GM23338 (cell line): ENCODE measurements around the gene SORCS2. TPM values are rescaled to one million over a fixed set of nuclear protein-coding genes. Genes with fewer than 3 reads are reported as not detected.

Source experiments
- ATAC-seq: fragments of 200-7000 bp; cut with Tn5 transposase; 3 replicates; pipeline ENCODE4 v1.9.1; 2020
- DNase-seq: peaks from one replicate; pipeline ENCODE4 v3.0.0-alpha.2; 2015; ENCODE audit warnings: low spot score
- H2AFZ ChIP-seq: fragments of 200-600 bp; sonication (generic); 2 replicates; pipeline ENCODE4 v1.8.0; 2016; ENCODE audit warnings: antibody characterized with exemption, mild to moderate bottlenecking, moderate library complexity
- H3F3A ChIP-seq: fragments of 200-600 bp; sonication (generic); replicated peaks from 2 replicates; pipeline ENCODE4 v1.8.0; 2017; ENCODE audit warnings: antibody characterized with exemption, mixed run types, low read depth
- H3K27ac ChIP-seq: fragments of 200-600 bp; sonication (generic); 2 replicates; pipeline ENCODE4 v1.6.1; 2016; ENCODE audit warnings: low read depth
- H3K27me3 ChIP-seq: fragments of 200-600 bp; sonication (generic); 2 replicates; pipeline ENCODE4 v1.8.0; 2016; ENCODE audit warnings: mild to moderate bottlenecking, mixed run types, moderate library complexity; ENCODE audit not compliant: insufficient read depth
- H3K36me3 ChIP-seq: fragments of 200-600 bp; sonication (generic); 2 replicates; pipeline ENCODE4 v1.8.0; 2016; ENCODE audit warnings: mild to moderate bottlenecking; ENCODE audit not compliant: insufficient read depth
- H3K4me1 ChIP-seq: fragments of 200-600 bp; sonication (generic); 2 replicates; pipeline ENCODE4 v1.8.0; 2016; ENCODE audit warnings: mild to moderate bottlenecking, moderate library complexity; ENCODE audit not compliant: insufficient read depth
- H3K4me2 ChIP-seq: fragments of 200-600 bp; sonication (generic); 2 replicates; pipeline ENCODE4 v1.7.1; 2017; ENCODE audit warnings: mixed run types
- H3K4me3 ChIP-seq: fragments of 200-600 bp; sonication (generic); 2 replicates; pipeline ENCODE4 v1.6.1; 2016; ENCODE audit warnings: mixed run types
- H3K79me2 ChIP-seq: fragments of 200-600 bp; sonication (generic); replicated peaks from 2 replicates; pipeline ENCODE4 v1.8.0; 2017; ENCODE audit warnings: mild to moderate bottlenecking; ENCODE audit not compliant: insufficient read depth
- H3K9me2 ChIP-seq: fragments of 200-600 bp; sonication (generic); 2 replicates; pipeline ENCODE4 v1.8.0; 2017; ENCODE audit not compliant: insufficient read depth
- H4K20me1 ChIP-seq: fragments of 200-600 bp; sonication (generic); replicated peaks from 2 replicates; pipeline ENCODE4 v1.8.0; 2017; ENCODE audit warnings: mild to moderate bottlenecking; ENCODE audit not compliant: insufficient read depth
- H3K27ac Mint-ChIP-seq: 2 replicates; pipeline ENCODE4 v1.8.0; 2020; ENCODE audit warnings: inconsistent platforms, mild to moderate bottlenecking, moderate library complexity, mixed read lengths
- H3K27me3 Mint-ChIP-seq: 3 replicates; pipeline ENCODE4 v1.8.0; 2022; ENCODE audit warnings: low read depth, mild to moderate bottlenecking, moderate library complexity, mixed read lengths, inconsistent platforms; ENCODE audit not compliant: insufficient read depth, poor library complexity
- H3K36me3 Mint-ChIP-seq: 3 replicates; pipeline ENCODE4 v1.8.0; 2021; ENCODE audit warnings: low read depth, mild to moderate bottlenecking, inconsistent platforms, moderate library complexity, mixed read lengths
- H3K4me1 Mint-ChIP-seq: 3 replicates; pipeline ENCODE4 v1.8.0; 2020; ENCODE audit warnings: mild to moderate bottlenecking, inconsistent platforms, mixed read lengths
- H3K4me3 Mint-ChIP-seq: 3 replicates; pipeline ENCODE4 v1.8.0; 2021; ENCODE audit warnings: moderate library complexity, mild to moderate bottlenecking, inconsistent platforms, mixed read lengths
- H3K9me3 Mint-ChIP-seq: 3 replicates; pipeline ENCODE4 v1.8.0; 2020; ENCODE audit warnings: moderate library complexity, mild to moderate bottlenecking, inconsistent platforms, mixed read lengths
- CREB1 ChIP-seq: fragments of 250-450 bp; sonication (Bioruptor Pico); IDR thresholded peaks from 2 replicates; pipeline ENCODE4 v1.5.0; 2020; ENCODE audit warnings: low read depth, mild to moderate bottlenecking, moderate library complexity
- CTCF ChIP-seq, 2 experiments: fragments of 200-600 bp in 1 of 2; sonication (generic) in 1 of 2; conservative IDR thresholded peaks; 2 replicates each; pipeline versions ENCODE4 v1.5.1 to v1.6.1; 2016 to 2017; ENCODE audit warnings: antibody characterized with exemption in 2 of 2, low read depth in 2 of 2, mild to moderate bottlenecking in 2 of 2, moderate library complexity in 1 of 2
- EZH2 ChIP-seq: fragments of 200-600 bp; sonication (generic); IDR thresholded peaks from one replicate; pipeline ENCODE4 v1.8.0; 2017; ENCODE audit warnings: antibody characterized with exemption, mild to moderate bottlenecking, low read depth; ENCODE audit not compliant: unreplicated experiment
- EZH2phosphoT487 ChIP-seq: fragments of 200-600 bp; sonication (generic); IDR thresholded peaks from one replicate; pipeline ENCODE4 v1.8.1; 2018; ENCODE audit warnings: antibody characterized with exemption; ENCODE audit not compliant: unreplicated experiment
- JUNB ChIP-seq: IDR thresholded peaks from one replicate; pipeline ENCODE4 v1.6.1; 2016; ENCODE audit warnings: antibody characterized with exemption; ENCODE audit not compliant: unreplicated experiment
- POLR2AphosphoS5 ChIP-seq: IDR thresholded peaks from 2 replicates; pipeline ENCODE4 v1.6.1; 2016; ENCODE audit warnings: antibody characterized with exemption, low read depth
- ZNF331 ChIP-seq: fragments of 250-450 bp; sonication (Bioruptor Pico); IDR thresholded peaks from 2 replicates; pipeline ENCODE4 v1.5.0; 2020; ENCODE audit warnings: low read depth, mild to moderate bottlenecking, moderate library complexity
- polyA plus RNA-seq: library from polyadenylated mRNA; unstranded; fragments of >200 nt; fragmentation: Nextera tagmentation; extraction: Ambion mirVana; gene quantifications from 2 replicates; pipeline ENCODE4 v1.2.1, GENCODE V29; 2016
- total RNA-seq: library from RNA; depleted of rRNA; stranded (reverse); fragments of >200 nt; shearing (Covaris generic); gene quantifications from 2 replicates; pipeline ENCODE4 v1.2.3, GENCODE V29; 2014
- TF ChIP-seq, protein P1 (sequence below): IDR thresholded peaks from 2 replicates; pipeline ENCODE4 v1.6.1; 2016; ENCODE audit warnings: antibody characterized with exemption

Gene SORCS2
- total and polyA plus RNA-seq, 2 experiments from 2014 or later = 0.47 to 2.4 TPM

DNA sequence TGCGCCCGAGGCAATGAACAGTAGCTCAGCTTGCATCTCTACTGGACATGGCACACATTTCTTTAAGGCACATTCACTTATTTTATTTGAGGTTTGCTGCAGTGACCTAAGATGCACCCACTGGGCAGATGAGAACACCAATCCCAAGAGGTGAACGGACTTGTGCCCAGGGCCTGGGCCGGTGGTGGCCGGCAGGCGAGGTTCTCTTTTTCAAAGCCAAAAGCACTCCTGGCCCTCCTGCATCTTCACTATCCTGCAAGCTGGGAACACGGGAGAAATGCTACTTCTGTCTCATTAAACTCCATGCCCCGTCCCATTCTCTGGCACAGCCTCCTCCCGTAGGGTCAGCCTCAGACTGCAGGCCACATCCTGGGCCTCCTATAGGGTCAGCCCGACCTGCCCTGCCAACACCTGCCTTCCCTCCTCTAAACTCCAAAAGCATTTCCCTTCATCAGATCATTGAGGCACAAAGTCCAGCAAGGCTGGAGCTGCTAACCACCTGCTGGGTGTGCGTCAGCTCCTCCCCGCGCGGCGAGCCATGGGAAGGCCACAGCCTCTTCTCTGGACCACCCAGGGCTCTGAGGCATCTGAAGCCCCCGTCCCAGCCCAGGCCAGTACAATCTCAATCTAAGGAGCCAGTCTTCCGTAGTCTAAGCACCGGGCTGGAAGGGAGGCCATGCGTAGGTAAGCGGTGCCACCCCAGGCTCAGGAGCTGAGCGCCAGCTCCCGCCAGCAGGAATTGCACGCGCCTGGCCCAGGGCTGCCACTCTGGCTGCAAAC, 581.3 kb downstream of the SORCS2 start:
- TF ChIP-seq, protein P1, sequence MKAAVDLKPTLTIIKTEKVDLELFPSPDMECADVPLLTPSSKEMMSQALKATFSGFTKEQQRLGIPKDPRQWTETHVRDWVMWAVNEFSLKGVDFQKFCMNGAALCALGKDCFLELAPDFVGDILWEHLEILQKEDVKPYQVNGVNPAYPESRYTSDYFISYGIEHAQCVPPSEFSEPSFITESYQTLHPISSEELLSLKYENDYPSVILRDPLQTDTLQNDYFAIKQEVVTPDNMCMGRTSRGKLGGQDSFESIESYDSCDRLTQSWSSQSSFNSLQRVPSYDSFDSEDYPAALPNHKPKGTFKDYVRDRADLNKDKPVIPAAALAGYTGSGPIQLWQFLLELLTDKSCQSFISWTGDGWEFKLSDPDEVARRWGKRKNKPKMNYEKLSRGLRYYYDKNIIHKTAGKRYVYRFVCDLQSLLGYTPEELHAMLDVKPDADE = no peak
- TF ChIP-seq CREB1 (CRISPR knock-in tag) (no peak), EZH2phosphoT487 (no peak), CTCF (conservative IDR thresholded peaks at IDR 0.05; ENCODE audit: low read depth in 2 of 2) (no peak), POLR2AphosphoS5 (no peak)
- peaks cover 6% of the 10 kb centered on the region; the same call in 1 of the 2 replicates for H3K4me1 ChIP-seq
- H3F3A ChIP-seq = no peaks in the 10 kb centered on the region
- no peaks in the 10 kb centered on the region for H3K36me3 ChIP-seq
- Mint-ChIP-seq H3K9me3 (no peaks in the 10 kb centered on the region), H3K36me3 (peaks cover 21% of the 10 kb centered on the region), H3K27me3 (peaks cover 21% of the 10 kb centered on the region), H3K4me1 (peaks cover 44% of the 10 kb centered on the region), H3K4me3 (no peak overlapping the region), H3K27ac (no peak overlapping the region)
- ATAC-seq (no peak), DNase-seq (no peak)
- H3K27ac ChIP-seq = no peak overlapping the region
- H2AFZ ChIP-seq = no peak overlapping the region
- H4K20me1 ChIP-seq = no peaks in the 10 kb centered on the region
- no peak overlapping the region for H3K4me3 ChIP-seq
- H3K9me2 ChIP-seq = no peaks in the 10 kb centered on the region
- H3K27me3 ChIP-seq = no peaks in the 10 kb centered on the region
- no peaks in the 10 kb centered on the region for H3K79me2 ChIP-seq
- no peak overlapping the region for H3K4me2 ChIP-seq

DNA sequence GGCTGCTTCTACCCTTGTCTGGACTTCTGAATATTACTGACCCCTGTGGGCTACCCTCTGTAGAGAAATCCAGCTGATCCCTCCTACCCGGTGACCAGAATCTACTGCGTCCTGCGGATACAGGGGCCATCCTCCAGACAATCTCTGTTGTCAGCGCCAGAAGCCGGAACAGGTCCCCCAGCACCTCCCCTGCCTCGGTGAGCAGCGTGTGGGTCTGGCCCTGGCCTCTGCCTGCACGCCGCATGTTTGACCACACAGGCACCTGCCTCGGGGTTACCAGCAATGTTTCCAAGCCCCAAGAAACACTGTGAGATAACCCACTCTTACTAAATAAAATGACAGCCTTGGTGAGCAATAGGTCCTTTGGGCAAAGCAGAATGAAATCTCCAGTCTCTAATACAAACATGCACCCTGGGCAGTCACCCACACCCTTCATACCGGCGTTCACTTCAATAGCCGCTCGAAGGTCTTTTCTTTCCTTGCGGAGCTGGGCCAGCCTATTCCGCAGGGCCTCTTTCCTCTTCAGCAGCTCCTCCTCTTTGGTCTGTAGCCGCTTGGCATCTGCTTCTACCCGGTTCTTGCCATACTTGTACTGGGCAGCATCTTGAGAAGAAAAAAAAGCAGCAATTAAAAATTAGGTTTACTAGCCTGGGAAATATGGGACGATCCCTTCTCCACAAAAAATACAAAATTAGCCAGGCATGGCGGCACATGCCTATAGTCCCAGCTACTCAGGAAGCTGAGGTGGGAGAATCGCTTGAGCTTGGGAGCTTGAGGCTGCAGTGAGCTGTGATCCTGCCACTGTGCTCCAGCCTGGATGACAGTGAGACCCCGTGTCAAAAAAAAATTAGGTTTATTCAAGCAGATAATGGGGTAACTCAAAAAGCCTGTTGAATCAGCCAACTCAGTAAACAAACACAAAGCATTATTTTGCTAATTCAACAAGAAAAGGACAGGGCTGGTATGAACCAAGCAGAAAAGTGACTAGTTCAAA, 582.3 kb downstream of the SORCS2 start:
- Mint-ChIP-seq H3K27me3 (peaks cover 21% of the 10 kb centered on the region), H3K27ac (no peak overlapping the region), H3K9me3 (no peaks in the 10 kb centered on the region), H3K4me1 (peaks cover 37% of the 10 kb centered on the region), H3K4me3 (no peak overlapping the region), H3K36me3 (peaks cover 22% of the 10 kb centered on the region)
- Histone ChIP-seq H3K4me1 (peaks cover 6% of the 10 kb centered on the region; the same call in 1 of the 2 replicates), H3K79me2 (no peaks in the 10 kb centered on the region), H3K4me3 (no peak overlapping the region), H3F3A (no peaks in the 10 kb centered on the region), H4K20me1 (no peaks in the 10 kb centered on the region), H3K27me3 (no peaks in the 10 kb centered on the region), H3K27ac (no peak overlapping the region), H2AFZ (no peak overlapping the region), H3K4me2 (no peak overlapping the region), H3K36me3 (no peaks in the 10 kb centered on the region), H3K9me2 (no peaks in the 10 kb centered on the region)
- no peak for ATAC-seq
- no peak for TF ChIP-seq EZH2
- TF ChIP-seq CTCF (conservative IDR thresholded peaks at IDR 0.05; ENCODE audit: low read depth in 2 of 2) = no peak
- TF ChIP-seq JUNB = no peak
- no peak for TF ChIP-seq CREB1 (CRISPR knock-in tag)
- TF ChIP-seq, protein P1 = no peak
- TF ChIP-seq POLR2AphosphoS5 = no peak
- TF ChIP-seq ZNF331 = no peak
- DNase-seq = no peak
